Common myeloid progenitor, CD34-positive (primary cell): ENCODE data around the gene OR10P1.

Experiments used
- CTCF ChIA-PET: fragments of 350-600 bp; sonication (Branson Sonifier 250); formaldehyde crosslinking; loops from one replicate; lab custom pipeline; 2021; ENCODE audit warnings: antibody characterized with exemption; lab: Charles Lee
- POLR2A ChIA-PET: fragments of 350-600 bp; sonication (Branson Sonifier 250); formaldehyde crosslinking; loops from one replicate; lab custom pipeline; 2021; ENCODE audit warnings: antibody characterized with exemption; lab: Charles Lee
- DNase-seq, 3 donors: peaks; one replicate each; pipeline versions ENCODE4 v3.0.0 to v3.0.0-alpha.2; 2013
- H3K27ac ChIP-seq, 2 experiments: 1 replicate in 1 of 2; 2 replicates in 1 of 2; pipeline ENCODE4 v1.7.0; 2013; ENCODE audit warnings: inconsistent platforms in 2 of 2, low read length in 2 of 2, mild to moderate bottlenecking in 2 of 2, low read depth in 1 of 2, moderate library complexity in 1 of 2; ENCODE audit not compliant: severe bottlenecking in 2 of 2, insufficient read depth in 1 of 2, poor library complexity in 1 of 2
- H3K27me3 ChIP-seq, 5 experiments: replicated peaks in 2 of 5; 1 replicate in 3 of 5; 2 replicates in 2 of 5; pipeline versions ENCODE4 v1.6.1 to v1.7.0; 2013; ENCODE audit warnings: low read length in 4 of 5, mild to moderate bottlenecking in 2 of 5, moderate library complexity in 2 of 5, inconsistent platforms in 1 of 5; ENCODE audit not compliant: insufficient read depth in 5 of 5, control insufficient read depth in 4 of 5
- H3K36me3 ChIP-seq, 4 experiments: 1 replicate in 2 of 4; 2 replicates in 2 of 4; pipeline versions ENCODE4 v1.6.1 to v1.7.0; 2013; ENCODE audit warnings: low read length in 3 of 4, control low read depth in 1 of 4, mild to moderate bottlenecking in 1 of 4; ENCODE audit not compliant: control insufficient read depth in 4 of 4, insufficient read depth in 4 of 4
- H3K4me1 ChIP-seq, 4 experiments: 1 replicate in 3 of 4; 2 replicates in 1 of 4; pipeline versions ENCODE4 v1.6.1 to v1.7.1; 2013; ENCODE audit warnings: low read length in 3 of 4, mild to moderate bottlenecking in 3 of 4, control low read depth in 1 of 4, inconsistent platforms in 1 of 4, moderate library complexity in 1 of 4; ENCODE audit not compliant: control insufficient read depth in 4 of 4, insufficient read depth in 4 of 4; ENCODE audit errors: control extremely low read depth in 1 of 4
- H3K4me3 ChIP-seq, 7 experiments: 1 replicate in 4 of 7; 2 replicates in 3 of 7; pipeline versions ENCODE4 v1.5.1 to v1.7.0; 2013; ENCODE audit warnings: mild to moderate bottlenecking in 7 of 7, low read length in 6 of 7, moderate library complexity in 6 of 7, inconsistent platforms in 2 of 7, low read depth in 2 of 7, control low read depth in 1 of 7; ENCODE audit not compliant: insufficient read depth in 4 of 7, control insufficient read depth in 1 of 7; ENCODE audit errors: extremely low read depth in 1 of 7
- H3K9me3 ChIP-seq, 5 experiments: 1 replicate in 4 of 5; 2 replicates in 1 of 5; pipeline versions ENCODE4 v1.6.1 to v1.7.1; 2013; ENCODE audit warnings: low read length in 4 of 5, mild to moderate bottlenecking in 2 of 5, inconsistent platforms in 1 of 5, low read depth in 1 of 5, moderate library complexity in 1 of 5; ENCODE audit not compliant: control insufficient read depth in 4 of 5, insufficient read depth in 2 of 5; ENCODE audit errors: control extremely low read depth in 1 of 5
- WGBS: methylation state at CpG from one replicate; pipeline ENCODE4 v1.1.5; 2013; ENCODE audit not compliant: insufficient coverage; 5-methylcytosine and 5-hydroxymethylcytosine counted together

OR10P1 gene

DNA sequence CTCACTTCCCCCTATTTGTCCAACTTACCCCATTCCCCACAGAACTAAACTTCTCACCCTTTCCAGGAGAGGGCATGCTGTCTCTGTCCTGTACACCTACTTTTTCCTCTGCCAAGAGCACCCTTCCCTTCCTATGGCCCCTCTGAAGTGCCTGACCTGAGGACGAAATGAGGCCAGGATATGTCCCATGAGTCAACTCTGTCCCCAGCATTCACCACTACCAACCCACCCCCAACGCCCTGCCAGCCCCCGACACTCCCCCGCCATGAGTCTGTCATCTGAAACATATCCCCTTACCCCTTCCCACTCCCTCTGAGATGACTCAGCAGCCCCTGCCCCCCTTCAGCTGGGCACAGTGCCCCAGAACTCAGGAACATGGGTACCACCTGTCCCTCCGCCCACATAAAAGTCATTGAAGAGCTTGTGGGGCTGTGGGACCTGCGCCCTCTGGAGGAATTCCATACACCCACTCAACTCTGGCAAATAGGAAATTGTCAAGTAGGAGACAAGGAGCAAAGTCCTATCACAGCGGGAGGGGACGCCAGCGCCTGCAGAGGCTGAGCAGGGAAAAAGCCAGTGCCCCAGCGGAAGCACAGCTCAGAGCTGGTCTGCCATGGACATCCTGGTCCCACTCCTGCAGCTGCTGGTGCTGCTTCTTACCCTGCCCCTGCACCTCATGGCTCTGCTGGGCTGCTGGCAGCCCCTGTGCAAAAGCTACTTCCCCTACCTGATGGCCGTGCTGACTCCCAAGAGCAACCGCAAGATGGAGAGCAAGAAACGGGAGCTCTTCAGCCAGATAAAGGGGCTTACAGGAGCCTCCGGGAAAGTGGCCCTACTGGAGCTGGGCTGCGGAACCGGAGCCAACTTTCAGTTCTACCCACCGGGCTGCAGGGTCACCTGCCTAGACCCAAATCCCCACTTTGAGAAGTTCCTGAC lies 44.7 kb downstream of the OR10P1 start:
- Histone ChIP-seq H3K4me1 (peaks cover 0 to 20% (median 16%) of the 10 kb centered on the region in 4 experiments), H3K27me3 (no peaks in the 10 kb centered on the region), H3K9me3 (no peaks in the 10 kb centered on the region), H3K27ac (no peak overlapping the region), H3K4me3 (peak overlapping the region; percentile 11 to 76 (median 47)), H3K36me3 (no peaks in the 10 kb centered on the region)
- POLR2A ChIA-PET = no interaction called here
- peak; percentile 62 to 71 (median 63) for DNase-seq
- CTCF ChIA-PET = interaction anchor here (0.8 to 2.3 kb wide), 13 partner anchors 8 to 144 kb away, joined by 3 to 11 read pairs (median 5); partner anchors contain the start of genes BLOC1S1 and RDH5
- 17% methylated on average over 14 of the region's 17 CpGs for WGBS

DNA sequence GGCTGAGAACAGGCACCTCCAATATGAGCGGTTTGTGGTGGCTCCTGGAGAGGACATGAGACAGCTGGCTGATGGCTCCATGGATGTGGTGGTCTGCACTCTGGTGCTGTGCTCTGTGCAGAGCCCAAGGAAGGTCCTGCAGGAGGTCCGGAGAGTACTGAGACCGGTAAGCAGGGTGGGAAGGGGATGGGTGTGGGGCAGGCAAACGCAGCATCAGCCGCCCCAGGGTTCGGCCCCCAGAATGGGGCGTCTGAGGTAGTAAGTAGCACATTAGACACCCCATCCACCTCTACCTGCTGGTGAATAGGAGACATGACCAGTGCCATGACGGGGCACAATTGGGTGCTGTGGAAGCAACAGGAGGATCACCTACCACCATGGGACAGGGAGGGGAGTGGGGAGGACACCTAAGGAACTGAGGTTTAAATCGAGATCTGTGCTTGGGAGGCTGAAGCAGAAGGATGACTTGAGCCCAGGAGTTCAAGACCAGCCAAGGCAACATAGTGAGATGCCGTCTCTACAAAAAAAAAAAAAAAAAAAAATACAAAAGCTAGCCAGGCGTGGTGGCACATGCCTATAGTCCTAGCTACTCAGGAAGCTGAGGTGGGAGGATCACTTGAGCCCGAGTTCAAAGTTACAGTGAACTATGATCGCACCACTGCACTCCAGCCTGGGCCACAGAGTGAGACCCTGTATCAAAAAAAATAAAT lies 45.5 kb downstream of the OR10P1 start:
- CTCF ChIA-PET = interaction anchor here (0.6 to 2.3 kb wide), 13 partner anchors 9 to 274 kb away, joined by 3 to 11 read pairs (median 5); partner anchors contain the start of genes BLOC1S1 and RDH5

DNA sequence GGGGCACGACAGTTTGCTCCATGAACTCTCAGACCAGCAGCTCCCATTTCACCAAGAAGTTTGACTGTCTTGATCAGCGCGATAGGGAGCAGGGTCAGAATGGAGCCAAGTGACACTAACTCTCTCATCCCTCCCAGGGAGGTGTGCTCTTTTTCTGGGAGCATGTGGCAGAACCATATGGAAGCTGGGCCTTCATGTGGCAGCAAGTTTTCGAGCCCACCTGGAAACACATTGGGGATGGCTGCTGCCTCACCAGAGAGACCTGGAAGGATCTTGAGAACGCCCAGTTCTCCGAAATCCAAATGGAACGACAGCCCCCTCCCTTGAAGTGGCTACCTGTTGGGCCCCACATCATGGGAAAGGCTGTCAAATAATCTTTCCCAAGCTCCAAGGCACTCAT lies 47.0 kb downstream of the OR10P1 start:
- no peak overlapping the region for H3K4me3 ChIP-seq
- ChIA-PET CTCF (interaction anchor here (0.5 to 1.3 kb wide), 2 partner anchors 10 to 12 kb away, joined by 3 read pairs; no protein-coding TSS in a partner anchor), POLR2A (no interaction called here)
- 93% methylated on average over 7 of the region's 7 CpGs for WGBS
- H3K27me3 ChIP-seq = no peaks in the 10 kb centered on the region
- H3K36me3 ChIP-seq = no peaks in the 10 kb centered on the region
- no peak for DNase-seq
- H3K4me1 ChIP-seq = peaks cover 0 to 18% (median 16%) of the 10 kb centered on the region in 4 experiments
- no peaks in the 10 kb centered on the region for H3K9me3 ChIP-seq
- no peak overlapping the region for H3K27ac ChIP-seq

More for the DNA sequence above, 45.5 kb downstream of the OR10P1 start:
- WGBS = 77% methylated on average over 9 of the region's 13 CpGs
- peaks cover 0 to 18% (median 16%) of the 10 kb centered on the region in 4 experiments for H3K4me1 ChIP-seq
- peak in 2 of 3 donors; percentile 13 to 23 for DNase-seq
- no peaks in the 10 kb centered on the region for H3K36me3 ChIP-seq
- no peak overlapping the region for H3K27ac ChIP-seq
- H3K4me3 ChIP-seq = peak overlapping the region in 3 of 7 experiments; percentile 55 to 76 (median 69)
- POLR2A ChIA-PET = no interaction called here
- no peaks in the 10 kb centered on the region for H3K27me3 ChIP-seq
- H3K9me3 ChIP-seq = no peaks in the 10 kb centered on the region

DNA sequence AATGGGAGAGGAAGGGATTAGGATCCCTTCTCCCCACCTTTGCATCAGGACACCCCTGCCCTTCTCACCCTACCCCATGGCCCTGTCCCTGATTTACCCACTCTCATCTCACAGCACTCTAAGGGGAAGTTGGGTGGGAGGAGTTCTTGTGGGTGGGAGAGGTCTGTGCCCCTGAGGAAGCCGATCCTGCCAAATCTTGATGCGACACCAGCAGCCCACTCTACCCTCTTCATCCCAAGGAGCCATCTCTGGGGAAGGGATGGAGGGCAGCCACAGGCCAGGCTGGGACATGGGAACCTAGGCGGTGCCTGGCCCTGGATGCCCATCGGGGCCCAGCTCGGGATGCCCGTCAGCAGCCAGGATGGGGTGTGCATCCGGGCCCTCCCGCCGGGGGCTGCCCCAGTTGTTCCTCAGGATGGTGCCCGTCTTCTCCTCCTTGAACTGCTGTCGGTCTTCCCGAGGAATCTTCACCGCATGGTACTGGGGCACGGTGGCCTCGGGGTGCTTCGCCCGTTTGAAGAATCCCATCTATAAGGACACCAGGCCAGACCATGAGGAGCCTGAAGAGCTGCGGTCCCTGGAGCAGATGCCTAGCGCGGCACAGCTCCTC lies 48.2 kb downstream of the OR10P1 start:
- ChIA-PET CTCF (no interaction called here), POLR2A (no interaction called here)
- Histone ChIP-seq H3K4me1 (peaks cover 0 to 18% (median 16%) of the 10 kb centered on the region in 4 experiments), H3K27ac (no peak overlapping the region), H3K4me3 (no peak overlapping the region), H3K36me3 (no peaks in the 10 kb centered on the region), H3K27me3 (no peaks in the 10 kb centered on the region), H3K9me3 (no peaks in the 10 kb centered on the region)
- DNase-seq = no peak
- WGBS = 98% methylated on average over 19 of the region's 20 CpGs

DNA sequence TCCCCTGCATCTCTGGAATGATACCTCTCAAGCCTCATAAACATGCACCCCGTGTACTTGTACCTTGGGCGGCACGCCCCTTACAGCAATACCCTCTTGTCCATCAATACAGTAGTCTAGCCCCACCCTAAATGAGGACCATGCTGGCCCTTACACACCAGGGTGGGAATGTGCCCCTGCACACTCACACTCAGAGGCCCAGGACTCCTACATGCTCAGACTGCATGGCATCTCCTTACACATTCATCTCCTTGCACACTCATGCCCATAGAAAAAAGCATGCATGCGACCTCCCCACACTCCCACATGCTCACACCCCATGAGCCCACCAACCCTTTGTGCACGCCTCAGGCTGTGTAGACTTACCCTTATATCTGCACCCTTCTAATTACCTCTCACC lies 49.0 kb downstream of the OR10P1 start:
- DNase-seq = no peak
- Histone ChIP-seq H3K9me3 (no peaks in the 10 kb centered on the region), H3K4me3 (no peak overlapping the region), H3K36me3 (no peaks in the 10 kb centered on the region), H3K27ac (no peak overlapping the region), H3K27me3 (no peaks in the 10 kb centered on the region), H3K4me1 (peaks cover 0 to 18% (median 16%) of the 10 kb centered on the region in 4 experiments)
- WGBS = 96% methylated on average over 5 of the region's 5 CpGs
- CTCF ChIA-PET = no interaction called here
- POLR2A ChIA-PET = no interaction called here

DNA sequence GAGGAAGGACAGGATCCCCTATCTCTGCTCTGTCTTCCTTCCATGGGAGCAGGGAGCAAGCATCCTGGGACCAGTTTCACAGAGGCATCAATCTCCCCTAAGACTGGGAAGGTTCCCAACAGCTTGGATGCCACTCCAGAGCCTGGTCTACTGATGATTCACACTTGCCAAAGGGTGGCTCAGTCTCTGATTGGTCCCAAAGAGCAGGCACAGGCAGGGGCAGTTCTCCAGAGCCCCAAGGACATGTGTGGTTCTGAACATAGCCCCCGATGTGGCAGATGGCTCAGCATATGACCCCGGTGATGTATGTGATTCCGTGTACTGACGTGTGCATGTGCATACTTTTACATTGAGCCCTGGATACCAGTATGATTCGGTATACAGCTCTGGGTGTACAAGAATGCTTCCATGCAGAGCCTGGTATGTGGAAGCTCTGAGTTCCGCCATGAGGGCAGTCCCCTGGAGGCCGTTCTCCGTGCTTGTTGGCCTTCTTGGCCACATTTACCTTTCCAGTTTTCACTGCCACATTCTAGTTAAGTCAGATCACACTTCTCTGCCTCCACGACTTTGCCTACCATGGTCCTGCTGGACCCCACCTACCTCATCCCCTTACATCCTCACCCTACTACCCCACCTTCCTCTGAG lies 49.8 kb downstream of the OR10P1 start:
- no peaks in the 10 kb centered on the region for H3K36me3 ChIP-seq
- no peaks in the 10 kb centered on the region for H3K27me3 ChIP-seq
- 99% methylated on average over 9 of the region's 9 CpGs for WGBS
- no peak overlapping the region for H3K4me3 ChIP-seq
- no peak overlapping the region for H3K27ac ChIP-seq
- no peaks in the 10 kb centered on the region for H3K9me3 ChIP-seq
- peaks cover 0 to 13% (median 8%) of the 10 kb centered on the region in 4 experiments for H3K4me1 ChIP-seq
- ChIA-PET POLR2A (no interaction called here), CTCF (interaction anchor here (1.0 to 1.1 kb wide), 3 partner anchors 10 to 111 kb away, joined by 3 read pairs; no protein-coding TSS in a partner anchor)
- DNase-seq = no peak
